Cardiac muscle cell (in vitro differentiated cells and primary cell): ENCODE results near the gene CHRND. TPM values are rescaled to one million over a fixed set of nuclear protein-coding genes. Genes with fewer than 3 reads are reported as not detected.

Experiments used
- DNase-seq, 2 donors: peaks; one replicate each; pipeline versions ENCODE4 v3.0.0 to v3.0.0-alpha.2; 2010 to 2017; ENCODE audit warnings: low read depth in 1 of 2, low spot score in 1 of 2
- H3K27ac ChIP-seq: fragments of 200-600 bp; sonication (generic); 2 replicates; pipeline ENCODE4 v1.5.1; 2016
- H3K27me3 ChIP-seq: fragments of 200-600 bp; sonication (generic); 2 replicates; pipeline ENCODE4 v1.6.0; 2016; ENCODE audit warnings: control low read depth
- H3K36me3 ChIP-seq: fragments of 200-600 bp; sonication (generic); 2 replicates; pipeline ENCODE4 v1.5.1; 2016; ENCODE audit warnings: control low read depth
- H3K4me1 ChIP-seq: fragments of 200-600 bp; sonication (generic); 2 replicates; pipeline ENCODE4 v1.8.1; 2017; ENCODE audit warnings: low read depth, mild to moderate bottlenecking, mixed run types
- H3K4me3 ChIP-seq: fragments of 200-600 bp; sonication (generic); 2 replicates; pipeline ENCODE4 v1.5.1; 2016; ENCODE audit warnings: mild to moderate bottlenecking
- H3K9me3 ChIP-seq: fragments of 200-600 bp; sonication (generic); 2 replicates; pipeline ENCODE4 v1.5.1; 2017; ENCODE audit warnings: low read depth, mild to moderate bottlenecking, control low read depth
- CTCF ChIP-seq: IDR thresholded peaks from 2 replicates; pipeline ENCODE4 v1.5.1; 2012; ENCODE audit warnings: low read depth, mild to moderate bottlenecking, low read length
- polyA plus RNA-seq: library from polyadenylated mRNA; unstranded; fragments of >200 nt; fragmentation: Nextera tagmentation; extraction: Ambion mirVana; gene quantifications from 2 replicates; pipeline ENCODE4 v1.2.1, GENCODE V29; 2016
- total RNA-seq: library from RNA; depleted of rRNA; stranded (reverse); fragments of >200 nt; gene quantifications from 2 replicates; pipeline ENCODE4 v1.2.3, GENCODE V29; 2016

The CHRND gene
- total and polyA plus RNA-seq, 2 experiments from 2014 or later, result 0.05 to 0.09 TPM

GRCh38 chr2:232483923-232484627 is 41.9 kb upstream of the CHRND start:
- no peak overlapping the region for H3K4me3 ChIP-seq
- DNase-seq, result no peak
- TF ChIP-seq CTCF, result no peak

GRCh38 chr2:232484628-232485347 is 41.2 kb upstream of the CHRND start:
- Histone ChIP-seq H3K9me3 (no peaks in the 10 kb centered on the region), H3K27ac (no peak overlapping the region), H3K27me3 (peaks cover 97% of the 10 kb centered on the region), H3K4me3 (no peak overlapping the region), H3K4me1 (peaks cover 4% of the 10 kb centered on the region), H3K36me3 (no peaks in the 10 kb centered on the region)
- no peak for TF ChIP-seq CTCF
- no peak for DNase-seq

More at GRCh38 chr2:232483923-232484627, 41.9 kb upstream of the CHRND start:
- H3K27me3 ChIP-seq, result peaks cover 97% of the 10 kb centered on the region
- no peak overlapping the region for H3K27ac ChIP-seq
- H3K9me3 ChIP-seq, result no peaks in the 10 kb centered on the region
- no peaks in the 10 kb centered on the region for H3K36me3 ChIP-seq
- peaks cover 4% of the 10 kb centered on the region for H3K4me1 ChIP-seq

- no peak for TF ChIP-seq CTCF
- H3K27me3 ChIP-seq, result peaks cover 99% of the 10 kb centered on the region
- H3K36me3 ChIP-seq, result no peaks in the 10 kb centered on the region
- no peak for DNase-seq
- H3K4me3 ChIP-seq, result peak overlapping the region; percentile 8
- no peak overlapping the region for H3K27ac ChIP-seq
- H3K4me1 ChIP-seq, result peaks cover 4% of the 10 kb centered on the region
- H3K9me3 ChIP-seq, result no peaks in the 10 kb centered on the region
Measured at GRCh38 chr2:232485348-232485756, 40.6 kb upstream of the CHRND start.

GRCh38 chr2:232485757-232486557 is 40.0 kb upstream of the CHRND start:
- H3K27me3 ChIP-seq, result peaks cover 98% of the 10 kb centered on the region
- H3K9me3 ChIP-seq, result no peaks in the 10 kb centered on the region
- H3K4me3 ChIP-seq, result peak overlapping the region; percentile 8
- peaks cover 4% of the 10 kb centered on the region for H3K4me1 ChIP-seq
- no peak for TF ChIP-seq CTCF
- H3K27ac ChIP-seq, result no peak overlapping the region
- no peaks in the 10 kb centered on the region for H3K36me3 ChIP-seq
- no peak for DNase-seq

- Histone ChIP-seq H3K9me3 (no peaks in the 10 kb centered on the region), H3K27me3 (peaks cover 90% of the 10 kb centered on the region), H3K36me3 (no peaks in the 10 kb centered on the region), H3K4me1 (peaks cover 4% of the 10 kb centered on the region), H3K27ac (no peak overlapping the region), H3K4me3 (peak overlapping the region; percentile 27)
- TF ChIP-seq CTCF, result no peak
- DNase-seq, result no peak
Measured at GRCh38 chr2:232486558-232487384, 39.2 kb upstream of the CHRND start.
